IPS-18a (cell line): ENCODE measurements around the gene DDIT4.

Source experiments
- H3K27ac ChIP-seq: one replicate; pipeline ENCODE4 v1.5.1; 2013; ENCODE audit warnings: low read length
- H3K27me3 ChIP-seq: one replicate; pipeline ENCODE4 v1.6.1; 2013; ENCODE audit warnings: mild to moderate bottlenecking, low read length; ENCODE audit not compliant: control insufficient read depth, insufficient read depth
- H3K36me3 ChIP-seq: one replicate; pipeline ENCODE4 v1.6.1; 2013; ENCODE audit warnings: low read depth, low read length; ENCODE audit not compliant: control insufficient read depth
- H3K4me1 ChIP-seq: one replicate; pipeline ENCODE4 v1.6.1; 2013; ENCODE audit warnings: low read depth, low read length; ENCODE audit not compliant: control insufficient read depth
- H3K4me3 ChIP-seq: one replicate; pipeline ENCODE4 v1.5.1; 2013; ENCODE audit warnings: low read length
- H3K9ac ChIP-seq: one replicate; pipeline ENCODE4 v1.6.1; 2013; ENCODE audit warnings: mild to moderate bottlenecking, low read length, moderate library complexity
- H3K9me3 ChIP-seq: one replicate; pipeline ENCODE4 v1.6.1; 2013; ENCODE audit warnings: low read depth, low read length; ENCODE audit not compliant: control insufficient read depth

The DDIT4 gene

GRCh38 chr10:72252972-72253371 is 20.8 kb upstream of the DDIT4 start:
- Histone ChIP-seq H3K9ac (no peak overlapping the region), H3K27ac (no peak overlapping the region), H3K9me3 (no peaks in the 10 kb centered on the region), H3K27me3 (no peaks in the 10 kb centered on the region), H3K4me3 (no peak overlapping the region), H3K36me3 (no peaks in the 10 kb centered on the region), H3K4me1 (peaks cover 26% of the 10 kb centered on the region)

GRCh38 chr10:72253578-72253977 is 20.1 kb upstream of the DDIT4 start:
- Histone ChIP-seq H3K36me3 (no peaks in the 10 kb centered on the region), H3K9ac (no peak overlapping the region), H3K9me3 (no peaks in the 10 kb centered on the region), H3K27ac (no peak overlapping the region), H3K4me3 (no peak overlapping the region), H3K27me3 (no peaks in the 10 kb centered on the region), H3K4me1 (peaks cover 20% of the 10 kb centered on the region)

- Histone ChIP-seq H3K27ac (peak overlapping the region; percentile 67), H3K9ac (peak overlapping the region; percentile 48), H3K4me1 (peaks cover 25% of the 10 kb centered on the region), H3K9me3 (no peaks in the 10 kb centered on the region), H3K36me3 (no peaks in the 10 kb centered on the region), H3K4me3 (peak overlapping the region; percentile 28), H3K27me3 (no peaks in the 10 kb centered on the region)
These were observed 18.7 kb upstream of the DDIT4 start for GRCh38 chr10:72254813-72255568.

- Histone ChIP-seq H3K4me1 (peaks cover 31% of the 10 kb centered on the region), H3K9me3 (no peaks in the 10 kb centered on the region), H3K27me3 (no peaks in the 10 kb centered on the region), H3K4me3 (no peak overlapping the region), H3K9ac (no peak overlapping the region), H3K36me3 (no peaks in the 10 kb centered on the region), H3K27ac (no peak overlapping the region)
These were observed 17.6 kb upstream of the DDIT4 start for GRCh38 chr10:72255977-72256729.

GRCh38 chr10:72257051-72257892 is 16.5 kb upstream of the DDIT4 start:
- Histone ChIP-seq H3K27ac (no peak overlapping the region), H3K9ac (no peak overlapping the region), H3K4me1 (peaks cover 38% of the 10 kb centered on the region), H3K9me3 (no peaks in the 10 kb centered on the region), H3K36me3 (no peaks in the 10 kb centered on the region), H3K27me3 (no peaks in the 10 kb centered on the region), H3K4me3 (no peak overlapping the region)

GRCh38 chr10:72258617-72259016 is 15.1 kb upstream of the DDIT4 start:
- Histone ChIP-seq H3K9ac (no peak overlapping the region), H3K36me3 (no peaks in the 10 kb centered on the region), H3K27me3 (no peaks in the 10 kb centered on the region), H3K9me3 (no peaks in the 10 kb centered on the region), H3K27ac (no peak overlapping the region), H3K4me3 (no peak overlapping the region), H3K4me1 (peaks cover 39% of the 10 kb centered on the region)

- Histone ChIP-seq H3K4me3 (peak overlapping the region; percentile 56), H3K9me3 (no peaks in the 10 kb centered on the region), H3K36me3 (no peaks in the 10 kb centered on the region), H3K27ac (peak overlapping the region; percentile 79), H3K4me1 (peaks cover 44% of the 10 kb centered on the region), H3K9ac (peak overlapping the region; percentile 55), H3K27me3 (no peaks in the 10 kb centered on the region)
These were observed 14.1 kb upstream of the DDIT4 start for GRCh38 chr10:72259491-72260238.

- Histone ChIP-seq H3K36me3 (no peaks in the 10 kb centered on the region), H3K4me3 (peak overlapping the region; percentile 56), H3K9me3 (no peaks in the 10 kb centered on the region), H3K9ac (peak overlapping the region; percentile 55), H3K27ac (peak overlapping the region; percentile 79), H3K27me3 (no peaks in the 10 kb centered on the region), H3K4me1 (peaks cover 42% of the 10 kb centered on the region)
These were observed 13.3 kb upstream of the DDIT4 start for GRCh38 chr10:72260239-72260975.

- H3K9me3 ChIP-seq = no peaks in the 10 kb centered on the region
- H3K4me1 ChIP-seq = peaks cover 44% of the 10 kb centered on the region
- H3K36me3 ChIP-seq = no peaks in the 10 kb centered on the region
- no peaks in the 10 kb centered on the region for H3K27me3 ChIP-seq
- H3K4me3 ChIP-seq = peak overlapping the region; percentile 56
- H3K27ac ChIP-seq = no peak overlapping the region
- peak overlapping the region; percentile 51 for H3K9ac ChIP-seq
These were observed 12.5 kb upstream of the DDIT4 start for GRCh38 chr10:72260976-72261783.
